Stimulated activated memory B cell treated with anti-CD40 and anti-IgM and Interleukin-4, amounts not matched to agents 10 μg/mL and 1 μg/mL and 100 μg/mL, for 72 hours (primary cell): ENCODE measurements around the gene BICDL1.
"Not testable (repeated sequence)": the region's sequence is repeated elsewhere in the genome, so short reads cannot be mapped to it uniquely, and the experiment has no call there.

ENCODE experiments used
- ATAC-seq: fragments of 150-1000 bp; cut with Tn5 transposase; 2 replicates; pipeline ENCODE4 v1.10.0; 2021
- H3K27ac Mint-ChIP-seq: one replicate; pipeline ENCODE4 v1.8.0; 2022; ENCODE audit warnings: mild to moderate bottlenecking, mixed read lengths
- H3K27me3 Mint-ChIP-seq: one replicate; pipeline ENCODE4 v1.8.0; 2022; ENCODE audit warnings: mixed read lengths
- H3K36me3 Mint-ChIP-seq: one replicate; pipeline ENCODE4 v1.8.0; 2022; ENCODE audit warnings: mixed read lengths
- H3K4me1 Mint-ChIP-seq: one replicate; pipeline ENCODE4 v1.8.0; 2022; ENCODE audit warnings: mixed read lengths
- H3K4me3 Mint-ChIP-seq: one replicate; pipeline ENCODE4 v1.8.0; 2022; ENCODE audit warnings: mild to moderate bottlenecking, moderate library complexity, mixed read lengths
- H3K9me3 Mint-ChIP-seq: one replicate; pipeline ENCODE4 v1.8.0; 2022; ENCODE audit warnings: mixed read lengths

BICDL1 gene

DNA sequence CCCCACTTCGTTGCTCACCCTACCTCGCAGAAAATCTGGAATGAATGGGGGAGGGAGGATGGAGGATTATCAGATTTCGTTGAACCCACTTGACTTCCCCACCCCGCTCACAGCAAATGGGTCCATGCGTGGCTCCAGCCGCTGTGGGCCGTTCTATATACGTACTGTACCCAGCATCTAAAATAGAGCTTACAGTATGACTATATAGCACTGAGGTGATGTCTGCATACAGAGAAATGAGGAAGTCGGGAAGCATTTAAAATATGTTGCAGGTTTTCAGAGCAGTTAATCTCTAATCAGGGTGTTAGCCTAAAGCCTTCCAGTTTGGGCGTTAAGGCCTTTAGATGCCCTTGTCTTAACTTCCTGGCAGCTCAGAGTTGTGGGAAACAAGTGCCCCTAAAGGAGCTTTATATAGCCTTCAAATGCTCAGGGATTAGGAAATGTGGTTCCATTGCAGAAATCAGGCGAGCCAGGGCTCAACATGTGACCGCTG, 1.4 kb downstream of the BICDL1 start:
- Mint-ChIP-seq H3K4me3 (peak overlapping the region; percentile 88), H3K27ac (peak overlapping the region; percentile 58), H3K36me3 (peaks cover 19% of the 10 kb centered on the region), H3K4me1 (peaks cover 29% of the 10 kb centered on the region), H3K27me3 (no peaks in the 10 kb centered on the region), H3K9me3 (no peaks in the 10 kb centered on the region)
- ATAC-seq: peak; percentile 11

GRCh38 chr12:119992129-119992705, 3.2 kb downstream of the BICDL1 start:
- Mint-ChIP-seq H3K9me3 (no peaks in the 10 kb centered on the region), H3K36me3 (peaks cover 31% of the 10 kb centered on the region), H3K4me3 (no peak overlapping the region), H3K4me1 (peaks cover 29% of the 10 kb centered on the region), H3K27me3 (no peaks in the 10 kb centered on the region), H3K27ac (no peak overlapping the region)
- no peak for ATAC-seq

DNA sequence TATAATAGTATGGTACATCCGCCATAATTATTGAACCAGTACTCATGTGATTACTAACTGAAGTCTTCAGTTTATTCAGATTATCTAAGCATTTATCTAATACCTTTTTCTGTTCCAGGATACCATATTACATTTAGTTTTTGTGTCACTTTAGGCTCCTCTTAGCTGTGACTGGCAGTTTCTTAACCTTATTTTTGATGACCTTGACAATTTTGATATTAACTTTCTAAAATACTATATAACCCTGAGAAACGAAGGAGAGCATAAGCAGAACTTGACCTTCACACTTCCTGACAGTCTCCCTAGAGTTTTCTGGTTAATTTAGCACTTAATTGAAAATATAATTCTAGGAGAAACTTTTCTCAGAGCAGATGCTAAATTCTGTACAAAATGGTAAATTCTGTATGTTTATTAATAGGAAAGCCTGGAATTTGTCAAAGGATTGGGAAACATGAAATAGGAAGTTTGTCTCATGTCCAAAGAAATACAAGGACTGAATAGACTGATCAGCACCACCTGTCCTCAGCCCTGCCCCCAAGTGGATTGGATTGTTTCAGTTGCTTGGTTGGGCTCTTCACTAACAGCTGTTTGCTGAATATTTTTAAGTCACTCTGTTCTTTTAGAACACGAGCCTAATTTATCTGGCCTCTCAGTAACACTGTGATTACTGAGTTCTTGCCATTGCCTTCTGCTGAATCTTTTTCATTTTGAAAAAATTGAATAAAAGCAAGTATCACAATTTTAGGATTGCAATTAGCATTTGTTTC, 6.0 kb downstream of the BICDL1 start:
- H3K36me3 Mint-ChIP-seq: peaks cover 47% of the 10 kb centered on the region

GRCh38 chr12:119996417-119996816, 7.4 kb downstream of the BICDL1 start:
- no peak overlapping the region for H3K27ac Mint-ChIP-seq
- H3K27me3 Mint-ChIP-seq: no peaks in the 10 kb centered on the region
- peaks cover 57% of the 10 kb centered on the region for H3K36me3 Mint-ChIP-seq

More for the DNA sequence above, 6.0 kb downstream of the BICDL1 start:
- Mint-ChIP-seq H3K9me3 (no peaks in the 10 kb centered on the region), H3K27ac (no peak overlapping the region), H3K4me1 (peaks cover 25% of the 10 kb centered on the region), H3K27me3 (no peaks in the 10 kb centered on the region), H3K4me3 (no peak overlapping the region)
- no peak for ATAC-seq

DNA sequence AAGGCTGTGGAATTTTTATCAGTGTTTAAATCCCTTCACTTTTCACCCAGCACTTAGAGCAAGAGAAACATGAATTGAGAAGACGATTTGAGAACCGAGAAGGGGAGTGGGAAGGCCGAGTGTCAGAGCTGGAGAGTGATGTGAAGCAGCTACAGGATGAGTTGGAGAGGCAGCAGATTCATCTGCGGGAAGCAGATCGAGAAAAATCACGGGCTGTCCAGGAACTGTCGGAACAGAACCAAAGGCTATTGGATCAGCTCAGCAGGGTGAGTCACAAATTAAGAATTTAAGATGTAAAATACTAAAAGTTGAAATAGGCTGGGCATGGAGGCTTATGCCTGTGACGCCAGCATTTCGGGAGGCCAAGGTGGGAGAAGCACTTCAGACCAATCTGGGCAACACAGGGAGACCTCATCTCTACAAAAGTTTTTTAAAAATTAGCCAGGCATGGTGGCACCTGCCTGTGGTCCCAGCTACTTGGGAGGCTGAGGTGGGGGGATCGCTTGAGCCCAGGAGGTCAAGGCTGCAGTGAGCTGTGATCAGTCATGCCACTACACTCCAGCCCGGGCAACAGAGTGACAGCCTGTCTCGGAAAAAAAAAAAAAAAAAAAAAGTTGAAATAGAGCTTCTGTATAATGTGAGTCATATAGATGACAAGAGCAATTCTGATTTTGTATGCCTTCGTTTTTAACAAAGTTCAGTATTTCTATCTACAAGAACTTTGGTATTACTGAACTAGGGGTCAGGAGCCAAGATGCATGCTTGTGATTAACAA, 9.6 kb downstream of the BICDL1 start:
- H3K27me3 Mint-ChIP-seq: no peaks in the 10 kb centered on the region
- peaks cover 61% of the 10 kb centered on the region for H3K36me3 Mint-ChIP-seq
- peaks cover 19% of the 10 kb centered on the region for H3K4me1 Mint-ChIP-seq
- H3K9me3 Mint-ChIP-seq: no peaks in the 10 kb centered on the region
- H3K27ac Mint-ChIP-seq: no peak overlapping the region
- no peak for ATAC-seq
- no peak overlapping the region for H3K4me3 Mint-ChIP-seq

More at GRCh38 chr12:119996417-119996816, 7.4 kb downstream of the BICDL1 start:
- peaks cover 19% of the 10 kb centered on the region for H3K4me1 Mint-ChIP-seq
- H3K9me3 Mint-ChIP-seq: no peaks in the 10 kb centered on the region
- ATAC-seq: no peak
- H3K4me3 Mint-ChIP-seq: no peak overlapping the region

DNA sequence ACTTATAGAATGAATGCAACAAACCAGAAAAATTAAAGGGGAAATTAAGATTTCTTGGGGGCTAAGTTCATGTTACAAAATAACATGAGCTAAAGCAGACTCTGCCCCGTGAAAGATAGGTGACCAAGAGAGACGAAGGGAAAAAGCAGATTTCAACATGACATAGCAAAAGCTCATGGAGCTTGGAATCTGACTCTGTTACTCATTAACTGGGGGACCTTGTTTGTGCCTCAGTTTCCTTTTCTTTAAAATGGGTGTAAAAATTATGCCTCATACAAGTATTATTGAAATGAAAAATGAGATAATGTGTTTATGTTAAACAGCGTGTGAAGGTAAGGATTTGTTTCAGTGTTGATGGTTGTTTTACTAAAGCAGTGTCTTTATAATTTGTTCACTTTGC, 11.5 kb downstream of the BICDL1 start:
- Mint-ChIP-seq H3K27ac (no peak overlapping the region), H3K27me3 (no peaks in the 10 kb centered on the region), H3K4me1 (peaks cover 5% of the 10 kb centered on the region), H3K9me3 (no peaks in the 10 kb centered on the region), H3K36me3 (peaks cover 62% of the 10 kb centered on the region), H3K4me3 (no peak overlapping the region)
- ATAC-seq: no peak

DNA sequence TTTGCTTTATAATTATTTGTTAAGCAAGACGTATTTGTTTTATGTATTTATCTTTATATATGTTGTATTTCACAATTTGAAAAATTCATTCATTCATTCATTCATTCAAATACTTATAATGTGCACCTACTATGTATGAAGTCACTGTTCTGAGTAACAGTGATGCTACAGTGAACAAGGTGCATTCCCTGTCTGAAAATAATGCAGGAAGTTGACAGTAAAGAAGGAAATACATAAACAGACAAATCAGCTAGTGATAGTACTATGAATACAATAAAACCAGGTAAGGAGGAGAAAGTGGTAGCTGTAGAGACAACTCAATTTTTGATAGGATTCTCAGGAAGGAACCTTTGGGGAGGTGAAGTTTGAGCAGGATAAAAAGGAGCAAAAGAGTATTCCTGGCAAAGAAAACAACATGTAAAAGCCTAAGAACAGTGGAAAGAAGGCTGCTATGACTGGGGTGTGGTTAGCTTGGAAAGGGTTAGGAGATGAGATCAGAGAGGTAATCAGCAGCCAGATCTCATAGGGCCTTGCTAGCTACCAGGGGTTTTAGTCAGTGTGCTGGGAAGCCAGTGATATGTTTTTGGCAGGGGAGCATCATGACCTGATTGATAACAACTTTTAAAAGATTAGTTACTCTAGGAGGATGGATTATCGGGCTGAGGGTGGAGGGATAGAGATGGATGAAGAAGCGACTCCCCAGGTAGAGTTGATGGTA, 17.4 kb downstream of the BICDL1 start:
- H3K27ac Mint-ChIP-seq: peak overlapping the region; percentile 47
- peaks cover 58% of the 10 kb centered on the region for H3K36me3 Mint-ChIP-seq
- H3K4me1 Mint-ChIP-seq: peaks cover 18% of the 10 kb centered on the region
- H3K4me3 Mint-ChIP-seq: no peak overlapping the region
- H3K9me3 Mint-ChIP-seq: no peaks in the 10 kb centered on the region
- H3K27me3 Mint-ChIP-seq: no peaks in the 10 kb centered on the region
- no peak for ATAC-seq

- Mint-ChIP-seq H3K27me3 (no peaks in the 10 kb centered on the region), H3K27ac (peak overlapping the region; percentile 47), H3K4me1 (peaks cover 25% of the 10 kb centered on the region), H3K36me3 (peaks cover 55% of the 10 kb centered on the region), H3K4me3 (no peak overlapping the region), H3K9me3 (no peaks in the 10 kb centered on the region)
- ATAC-seq: peak; percentile 35
Observed at GRCh38 chr12:120007272-120007671, 18.2 kb downstream of the BICDL1 start.

- Mint-ChIP-seq H3K4me1 (peaks cover 50% of the 10 kb centered on the region), H3K9me3 (no peaks in the 10 kb centered on the region), H3K4me3 (no peak overlapping the region), H3K27ac (peak overlapping the region; percentile 93), H3K36me3 (peaks cover 34% of the 10 kb centered on the region), H3K27me3 (no peaks in the 10 kb centered on the region)
- ATAC-seq: no peak
Observed at GRCh38 chr12:120010661-120011230, 21.7 kb downstream of the BICDL1 start.

DNA sequence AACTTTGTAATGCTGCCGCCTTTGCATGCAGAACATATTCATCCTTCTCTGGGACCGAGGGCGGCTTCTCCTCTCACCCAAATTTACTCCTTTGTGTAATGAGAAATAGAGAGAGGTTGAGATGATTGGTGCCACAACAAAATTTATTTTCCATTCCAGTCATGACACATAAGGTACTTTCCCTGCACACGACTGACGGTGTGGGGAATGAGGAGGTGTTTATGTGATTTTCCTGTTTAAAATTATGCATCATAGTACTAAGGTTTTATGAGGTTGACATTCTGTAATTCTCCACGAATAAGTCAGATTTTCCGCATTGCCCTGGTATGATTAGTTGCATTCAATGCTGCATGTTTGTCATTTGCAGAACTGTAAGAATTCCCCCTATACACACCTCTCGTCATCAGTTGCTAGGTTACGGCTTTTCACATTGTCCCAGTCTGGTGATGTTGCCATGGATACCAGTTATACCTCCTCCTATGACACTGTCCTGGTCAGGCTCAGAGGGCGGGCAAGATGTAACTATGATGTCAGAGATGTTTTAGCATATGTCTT, 23.1 kb downstream of the BICDL1 start:
- H3K27me3 Mint-ChIP-seq: no peaks in the 10 kb centered on the region
- peaks cover 42% of the 10 kb centered on the region for H3K4me1 Mint-ChIP-seq
- peak overlapping the region; percentile 40 for H3K4me3 Mint-ChIP-seq
- ATAC-seq: peak; percentile 92
- peaks cover 21% of the 10 kb centered on the region for H3K36me3 Mint-ChIP-seq
- peak overlapping the region; percentile 93 for H3K27ac Mint-ChIP-seq
- H3K9me3 Mint-ChIP-seq: no peaks in the 10 kb centered on the region

DNA sequence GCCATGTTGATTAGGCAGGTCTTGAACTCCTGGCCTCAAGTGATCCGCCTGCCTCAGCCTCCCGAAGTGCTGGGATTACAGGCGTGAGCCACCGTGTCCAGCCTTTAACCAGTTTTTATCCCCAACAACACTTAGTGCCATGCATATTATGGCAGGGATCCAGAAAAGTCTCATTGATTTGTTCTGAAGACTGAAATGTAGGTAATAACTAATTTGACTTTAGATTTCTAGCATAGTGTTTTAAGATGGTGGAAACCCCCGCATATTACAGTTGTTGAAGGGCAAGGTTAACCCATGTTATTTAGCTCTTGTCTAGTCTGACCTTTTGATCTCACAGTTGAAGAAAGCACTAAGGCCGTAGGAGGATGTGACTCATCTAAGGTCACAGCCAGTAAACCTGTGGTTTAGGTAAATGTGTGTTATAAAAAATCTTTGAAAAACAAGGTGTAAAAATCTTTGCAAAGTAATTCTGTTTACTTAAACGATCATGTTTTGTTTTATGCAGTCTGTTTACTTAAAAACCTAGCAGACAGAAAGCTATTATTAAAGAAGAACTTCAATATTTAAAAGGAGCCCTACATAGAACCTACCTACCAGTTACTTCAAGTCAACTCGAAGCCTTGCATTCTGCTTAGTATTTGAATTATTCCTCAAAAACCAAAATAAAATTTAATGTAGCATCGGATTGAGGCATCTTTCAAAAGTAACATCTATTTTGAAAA, 24.8 kb downstream of the BICDL1 start:
- peaks cover 38% of the 10 kb centered on the region for H3K4me1 Mint-ChIP-seq
- ATAC-seq: peak; percentile 80
- no peaks in the 10 kb centered on the region for H3K27me3 Mint-ChIP-seq
- H3K9me3 Mint-ChIP-seq: no peaks in the 10 kb centered on the region
- peak overlapping the region; percentile 9 for H3K4me3 Mint-ChIP-seq
- H3K36me3 Mint-ChIP-seq: peaks cover 12% of the 10 kb centered on the region
- peak overlapping the region; percentile 93 for H3K27ac Mint-ChIP-seq

GRCh38 chr12:120014381-120014735, 25.3 kb downstream of the BICDL1 start:
- ATAC-seq, H3K4me3 Mint-ChIP-seq, H3K36me3 Mint-ChIP-seq, H3K9me3 Mint-ChIP-seq, H3K27me3 Mint-ChIP-seq: not testable (repeated sequence)
- Mint-ChIP-seq H3K27ac (peak overlapping the region; percentile 93), H3K4me1 (peaks cover 38% of the 10 kb centered on the region)

DNA sequence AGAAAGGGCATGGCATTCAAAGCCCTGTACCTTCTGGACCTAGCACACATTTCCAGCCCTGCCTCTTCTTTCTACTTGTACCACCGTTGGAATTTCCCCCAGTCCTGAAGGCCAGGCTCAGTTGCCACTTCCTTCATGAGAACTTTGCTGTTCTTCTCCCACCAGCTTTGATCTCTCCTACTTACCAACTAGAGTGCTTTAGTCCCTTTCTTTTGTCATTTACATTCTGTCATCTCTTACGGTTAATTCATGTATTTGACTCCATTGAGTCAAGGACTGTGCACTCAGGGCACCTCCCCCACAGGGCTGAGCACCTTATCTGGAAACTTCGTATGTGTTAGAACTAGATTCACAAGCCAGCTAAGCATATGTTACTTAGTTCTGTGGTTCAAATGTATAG, 26.3 kb downstream of the BICDL1 start:
- Mint-ChIP-seq H3K36me3 (no peaks in the 10 kb centered on the region), H3K27ac (peak overlapping the region; percentile 93), H3K4me1 (peaks cover 47% of the 10 kb centered on the region), H3K27me3 (no peaks in the 10 kb centered on the region), H3K9me3 (no peaks in the 10 kb centered on the region), H3K4me3 (peak overlapping the region; percentile 16)
- ATAC-seq: peak; percentile 59

DNA sequence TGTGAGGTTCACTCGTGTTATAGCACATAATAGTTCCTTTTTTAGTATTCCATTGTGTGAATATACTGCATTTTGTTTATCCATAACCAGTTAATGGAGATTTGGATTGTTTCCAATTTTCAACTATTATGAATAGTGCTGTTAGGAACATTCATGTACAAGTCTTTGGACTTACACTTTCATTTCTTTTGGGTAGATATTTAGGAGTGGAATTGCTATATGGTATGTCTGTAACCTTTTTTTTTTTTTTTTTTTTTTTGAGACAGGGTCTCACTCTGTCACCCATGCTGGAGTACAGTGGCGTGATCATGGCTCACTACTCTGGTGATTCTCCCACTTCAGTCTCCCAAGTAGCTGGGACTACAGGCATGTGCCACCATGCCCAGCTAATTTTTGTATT, 27.2 kb downstream of the BICDL1 start:
- not testable (repeated sequence) for H3K27me3 Mint-ChIP-seq, H3K9me3 Mint-ChIP-seq, H3K4me3 Mint-ChIP-seq, ATAC-seq, H3K36me3 Mint-ChIP-seq
- peaks cover 49% of the 10 kb centered on the region for H3K4me1 Mint-ChIP-seq
- peak overlapping the region; percentile 93 for H3K27ac Mint-ChIP-seq
